Measurements from ENCODE around the gene PTPRN.

- TF ChIP-seq CTCF (IDR thresholded peaks at IDR 0.05) (no peak), POLR2A (IDR thresholded peaks at IDR 0.05) (no peak), POLR2AphosphoS5 (IDR thresholded peaks at IDR 0.05) (no peak)
Measured at GRCh38 chr2:219297766-219298456, 11.3 kb downstream of the PTPRN start.

Data from prostate gland (tissue), 2 donors.